Stimulated activated CD8-positive, alpha-beta memory T cell treated with anti-CD3 and anti-CD28 coated beads, Interleukin-7, amount 100 ng/mL, for 24 hours (primary cell): Measurements from ENCODE around the gene MYCN.

Source experiments
- DNase-seq: peaks from one replicate; pipeline ENCODE4 v3.0.0-alpha.2; 2020; ENCODE audit warnings: low read depth

Gene MYCN

GRCh38 chr2:15931319-15931890, 8.9 kb upstream of the MYCN start:
- DNase-seq, result no peak

GRCh38 chr2:15931950-15932349, 8.4 kb upstream of the MYCN start:
- DNase-seq, result no peak

- no peak for DNase-seq
Measured at GRCh38 chr2:15932394-15933183, 7.8 kb upstream of the MYCN start.

GRCh38 chr2:15933184-15933845, 7.0 kb upstream of the MYCN start:
- no peak for DNase-seq

- DNase-seq, result no peak
Measured at GRCh38 chr2:15934291-15934945, 5.9 kb upstream of the MYCN start.

- DNase-seq, result no peak
Measured at GRCh38 chr2:15935189-15935588, 5.2 kb upstream of the MYCN start.

GRCh38 chr2:15935675-15936074, 4.7 kb upstream of the MYCN start:
- no peak for DNase-seq

GRCh38 chr2:15936277-15937104, 3.9 kb upstream of the MYCN start:
- DNase-seq, result no peak

GRCh38 chr2:15937105-15937881, 3.1 kb upstream of the MYCN start:
- no peak for DNase-seq

- DNase-seq, result no peak
Measured at GRCh38 chr2:15937882-15938802, 2.2 kb upstream of the MYCN start.

- no peak for DNase-seq
Measured at GRCh38 chr2:15938803-15939555, 1.4 kb upstream of the MYCN start.

- DNase-seq, result no peak
Measured at GRCh38 chr2:15939556-15939853, 845 bp upstream of the MYCN start.

- no peak for DNase-seq
Measured at GRCh38 chr2:15940661-15941480, 521 bp downstream of the MYCN start.

GRCh38 chr2:15941481-15941850, 1.1 kb downstream of the MYCN start:
- DNase-seq, result no peak

- DNase-seq, result no peak
Measured at GRCh38 chr2:15941871-15942710, 1.7 kb downstream of the MYCN start.

- DNase-seq, result no peak
Measured at GRCh38 chr2:15942711-15943345, 2.5 kb downstream of the MYCN start.
